GM18907 (cell line): ENCODE measurements around the gene PPL.

ENCODE experiments used
- ATAC-seq: cut with Tn5 transposase; IDR thresholded peaks from one replicate; pipeline ENCODE4 v1.9.1; 2021; ENCODE audit warnings: mild to moderate bottlenecking, moderate library complexity; ENCODE audit not compliant: unreplicated experiment

PPL gene

DNA sequence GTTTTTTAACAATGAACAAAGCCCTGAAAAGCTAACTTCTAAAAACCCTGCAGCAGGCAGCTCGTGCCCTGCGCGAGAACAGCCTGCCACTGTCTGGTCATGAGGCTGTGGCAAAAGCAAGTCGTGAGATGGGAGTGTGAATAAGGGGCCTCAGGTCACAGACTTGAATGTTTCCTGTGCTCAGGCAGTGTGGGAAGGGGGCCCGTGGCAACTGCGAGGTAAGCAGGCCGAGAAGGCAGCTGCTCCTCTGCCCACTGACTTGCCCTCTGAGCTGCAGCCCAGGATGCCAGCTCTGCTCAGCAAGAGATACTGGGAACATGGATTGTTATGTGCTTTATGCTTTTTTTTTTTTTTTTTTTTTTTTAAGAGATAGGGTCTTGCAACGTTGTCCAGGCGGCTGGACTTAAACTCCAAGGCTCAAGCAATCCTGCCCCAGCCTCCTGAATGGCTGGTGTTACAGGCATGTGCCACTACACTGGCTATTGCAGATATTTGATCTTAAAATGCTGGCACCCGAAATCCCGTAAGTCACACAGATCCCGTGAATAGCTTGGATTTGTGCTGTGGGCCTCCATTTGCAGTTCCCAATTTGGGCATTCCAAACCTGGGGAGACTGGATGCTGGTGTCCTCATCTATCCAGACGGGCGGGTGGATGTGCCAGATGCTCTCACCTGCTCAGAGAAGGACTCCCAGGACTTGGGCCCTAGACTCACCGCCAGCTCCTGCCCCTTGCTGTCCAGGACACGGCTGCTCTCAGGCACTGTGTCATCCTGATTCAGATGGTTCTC lies 45.7 kb downstream of the PPL start:
- ATAC-seq = no peak

- no peak for ATAC-seq
These were observed 46.3 kb downstream of the PPL start for GRCh38 chr16:4890686-4891085.

- ATAC-seq = no peak
These were observed 46.9 kb downstream of the PPL start for GRCh38 chr16:4890026-4890425.

DNA sequence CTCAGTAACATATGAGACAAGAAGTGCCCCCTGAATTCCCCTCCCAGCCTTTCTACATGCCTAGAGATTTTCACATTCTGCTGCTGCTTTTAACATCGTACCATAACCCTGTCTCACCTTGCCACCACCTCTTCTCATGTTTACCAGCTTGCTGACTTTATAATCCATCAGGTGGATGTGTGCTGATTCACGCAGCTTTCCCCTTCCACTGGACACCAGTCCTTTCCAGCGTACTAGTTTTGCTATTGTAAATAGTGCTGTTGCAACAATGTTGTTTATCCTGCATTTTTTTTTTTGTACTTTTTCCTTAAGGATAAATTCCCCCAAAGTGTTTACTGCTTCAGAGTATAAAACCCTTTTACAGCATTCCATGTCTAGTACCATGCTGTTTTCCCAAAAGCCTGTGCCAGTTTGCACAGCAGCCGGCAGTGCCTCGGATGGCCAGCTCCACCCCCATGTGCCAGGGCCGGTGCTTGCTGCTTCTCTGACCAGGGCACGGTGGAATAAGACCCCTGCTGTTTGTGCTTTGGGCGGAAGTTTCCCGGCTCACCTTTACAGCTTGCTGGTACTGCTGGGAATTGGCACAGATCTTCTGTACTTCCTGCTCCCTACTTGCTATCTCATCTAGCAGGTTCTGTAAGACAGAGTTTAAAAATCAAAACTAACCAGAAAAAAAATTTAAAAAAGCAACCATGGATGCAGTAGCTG lies 48.4 kb downstream of the PPL start:
- ATAC-seq = no peak

DNA sequence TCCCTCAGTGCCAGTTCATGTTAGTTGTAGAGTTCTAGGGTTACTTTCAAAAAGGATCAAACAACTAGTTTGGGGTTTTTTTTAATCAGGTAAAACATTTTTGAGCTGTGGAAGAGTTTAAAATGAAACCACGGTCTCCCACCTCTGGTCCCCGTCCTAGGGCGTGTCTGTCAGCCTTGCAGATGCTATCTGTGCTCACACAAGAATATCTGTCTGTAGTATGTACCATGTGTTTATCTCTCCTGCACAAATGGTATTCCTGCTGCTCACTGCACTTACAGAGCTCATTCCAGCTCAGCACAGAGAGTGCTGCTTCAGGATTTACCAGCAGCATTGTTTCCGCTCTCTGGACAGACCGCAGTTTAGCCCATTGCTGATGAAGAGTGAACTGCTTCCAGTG lies 50.8 kb downstream of the PPL start:
- ATAC-seq = no peak

DNA sequence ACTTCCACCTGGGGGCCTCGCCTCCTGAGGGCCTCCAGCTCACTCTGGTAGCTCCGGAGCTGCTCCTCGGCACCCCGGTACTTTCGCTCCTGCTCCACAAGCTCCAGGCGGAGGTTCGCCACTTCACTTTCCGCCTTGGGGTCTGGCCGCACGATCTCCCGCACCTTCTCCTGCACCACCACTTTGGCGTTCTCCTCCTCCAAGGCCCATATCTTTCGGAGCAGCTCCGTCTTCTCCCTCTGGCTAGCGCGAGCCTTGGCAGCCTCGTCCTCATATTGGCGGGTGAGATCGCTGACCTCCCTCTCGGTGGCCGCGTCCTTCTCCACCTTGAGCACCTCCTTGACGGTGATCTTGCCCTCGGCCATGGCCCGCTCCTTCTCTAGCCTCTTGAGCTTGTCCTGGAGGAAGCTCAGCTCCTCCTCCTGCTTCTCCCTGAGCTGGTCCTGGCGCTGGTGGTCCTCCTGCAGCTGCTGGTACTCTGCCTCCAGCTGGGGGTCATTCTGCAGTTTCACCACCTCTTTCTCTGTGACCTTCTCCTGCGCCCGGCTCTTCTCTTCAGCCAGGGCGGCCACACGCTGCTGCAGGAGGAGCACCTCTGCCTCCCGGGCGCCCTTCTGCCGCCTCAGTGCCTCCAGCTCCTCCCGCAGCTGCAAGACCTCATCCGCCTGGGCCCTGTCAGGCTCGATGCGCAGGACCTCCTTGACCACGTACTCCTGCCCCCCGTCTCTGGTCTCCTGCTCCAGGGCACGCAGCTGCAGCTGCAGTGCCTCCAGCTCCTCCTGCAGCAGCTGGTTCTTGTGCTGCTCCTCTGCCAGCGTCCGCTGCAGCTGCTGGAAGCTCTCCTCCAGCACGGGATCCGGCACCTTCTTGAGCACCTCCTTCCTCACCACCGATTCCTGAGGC lies 51.7 kb downstream of the PPL start:
- no peak for ATAC-seq

- ATAC-seq = no peak
These were observed 52.7 kb downstream of the PPL start for GRCh38 chr16:4884209-4884608.

DNA sequence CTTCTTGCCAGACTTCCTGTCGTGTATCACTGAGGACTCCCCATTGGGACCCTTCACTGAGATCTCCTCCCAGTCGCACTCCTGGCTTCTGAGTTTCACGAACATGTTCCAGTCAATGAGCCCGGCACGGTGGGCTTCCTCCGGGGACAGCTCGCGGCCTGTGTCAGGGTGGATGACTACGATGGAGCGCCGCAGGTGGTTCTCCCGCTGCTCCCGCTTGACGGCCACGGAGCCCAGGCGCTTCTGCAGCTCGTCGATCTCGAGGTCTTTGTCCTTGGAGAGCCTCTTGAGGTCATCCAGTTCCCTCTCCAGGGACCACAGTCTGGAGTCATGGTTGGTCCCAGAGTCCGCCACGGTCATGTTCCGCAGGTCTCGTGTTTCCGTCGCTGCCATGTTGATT lies 53.4 kb downstream of the PPL start:
- no peak for ATAC-seq

DNA sequence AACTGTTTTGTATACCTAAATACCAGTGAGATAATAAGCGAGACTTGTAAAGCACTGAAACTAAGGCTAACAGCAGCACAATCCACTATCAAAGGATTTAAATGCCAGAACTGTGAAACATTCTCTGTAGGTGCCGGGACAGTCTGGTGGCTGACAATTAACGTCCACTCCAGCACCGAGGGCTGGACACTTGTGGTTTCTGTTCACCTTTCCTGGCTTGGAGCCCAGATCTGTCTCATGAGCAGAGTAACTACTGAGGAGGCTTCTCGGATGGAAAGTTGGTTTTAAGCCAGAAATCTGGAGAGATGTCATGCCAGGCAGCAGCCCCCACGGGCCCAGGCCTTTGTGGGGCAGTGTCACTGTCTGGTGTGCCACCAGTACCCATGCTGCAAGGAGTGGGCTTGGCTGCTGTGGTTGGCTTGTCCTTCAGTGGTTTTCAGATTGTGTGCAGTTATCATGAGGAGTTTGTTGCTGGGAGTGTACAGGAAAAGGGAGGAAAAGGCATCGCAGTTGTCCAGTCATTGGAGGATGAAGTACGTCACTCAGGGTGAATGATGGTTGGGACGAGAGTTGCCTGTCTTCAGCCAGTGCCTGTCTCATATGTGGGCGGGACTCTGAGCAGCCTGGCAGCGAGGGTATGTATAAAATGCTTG lies 54.2 kb downstream of the PPL start:
- no peak for ATAC-seq

GRCh38 chr16:4882000-4882632 lies 54.8 kb downstream of the PPL start:
- no peak for ATAC-seq

- ATAC-seq = no peak
These were observed 56.9 kb downstream of the PPL start for GRCh38 chr16:4880006-4880580.

GRCh38 chr16:4879049-4879448 lies 57.9 kb downstream of the PPL start:
- ATAC-seq = no peak

- ATAC-seq = no peak
These were observed 59.6 kb downstream of the PPL start for GRCh38 chr16:4877380-4877685.

GRCh38 chr16:4876646-4877379 lies 60.1 kb downstream of the PPL start:
- no peak for ATAC-seq

DNA sequence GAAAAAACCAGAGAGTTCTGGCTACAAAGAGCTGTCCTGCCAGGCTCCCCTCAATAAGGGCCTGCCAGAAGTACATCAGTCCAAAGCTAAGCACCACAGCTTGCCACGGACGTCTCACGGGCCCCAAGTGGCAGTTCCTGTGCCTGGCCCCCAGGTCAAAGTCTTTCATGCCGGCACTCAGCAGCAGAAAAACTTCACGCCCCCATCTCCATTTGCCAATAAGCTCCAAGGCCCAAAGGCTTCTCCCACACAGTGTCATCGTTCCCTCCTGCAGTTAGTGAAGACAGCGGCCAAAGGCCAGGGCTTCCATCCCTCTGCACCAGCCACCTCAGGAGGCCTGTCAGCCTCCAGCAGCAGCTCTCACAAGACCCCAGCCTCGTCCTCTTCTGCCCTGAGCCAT lies 62.3 kb downstream of the PPL start:
- ATAC-seq = no peak

DNA sequence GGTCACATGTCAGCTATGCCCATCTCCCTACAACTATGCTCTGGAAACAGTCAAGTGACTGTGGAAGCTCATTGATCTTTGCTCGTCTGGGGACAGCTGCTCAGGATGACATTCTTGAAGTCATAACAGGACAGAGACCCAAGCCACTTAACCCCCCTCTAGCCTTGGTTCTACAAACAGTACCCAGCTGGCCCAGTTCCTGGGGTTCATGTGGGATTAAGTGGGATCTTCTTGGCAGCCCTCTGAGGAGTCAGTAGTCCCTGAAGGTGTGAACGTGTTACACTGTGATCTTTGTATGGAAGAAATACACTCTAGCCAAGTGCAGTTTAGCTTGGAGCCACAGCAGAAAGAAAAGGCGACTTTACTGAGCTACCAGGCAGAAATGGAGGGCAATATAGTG lies 63.9 kb downstream of the PPL start:
- ATAC-seq = no peak

- no peak for ATAC-seq
These were observed 65.9 kb downstream of the PPL start for GRCh38 chr16:4871071-4871470.

DNA sequence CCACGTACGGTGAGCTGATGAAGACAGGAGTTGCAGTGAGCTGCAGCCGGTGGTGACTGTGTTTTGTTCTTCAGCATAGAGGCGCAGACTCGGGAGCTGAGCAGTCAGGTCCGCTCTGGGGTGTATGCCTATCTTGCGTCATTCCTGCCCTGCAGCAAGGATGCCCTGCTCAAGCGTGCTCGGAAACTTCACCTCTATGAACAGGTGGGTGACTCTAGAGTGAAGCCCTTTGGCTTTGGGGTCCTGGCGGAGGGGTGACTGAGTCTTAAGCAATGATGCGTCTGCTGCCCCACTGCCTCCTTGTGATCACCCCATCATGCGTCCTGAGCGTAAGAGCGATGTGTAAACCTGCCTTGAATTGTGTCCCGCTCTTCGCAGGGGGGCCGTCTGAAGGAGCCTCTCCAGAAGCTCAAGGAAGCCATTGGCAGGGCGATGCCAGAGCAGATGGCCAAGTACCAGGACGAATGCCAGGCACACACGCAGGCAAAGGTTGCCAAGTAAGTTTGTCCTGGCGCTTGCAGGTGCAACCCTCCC lies 66.7 kb downstream of the PPL start:
- no peak for ATAC-seq

DNA sequence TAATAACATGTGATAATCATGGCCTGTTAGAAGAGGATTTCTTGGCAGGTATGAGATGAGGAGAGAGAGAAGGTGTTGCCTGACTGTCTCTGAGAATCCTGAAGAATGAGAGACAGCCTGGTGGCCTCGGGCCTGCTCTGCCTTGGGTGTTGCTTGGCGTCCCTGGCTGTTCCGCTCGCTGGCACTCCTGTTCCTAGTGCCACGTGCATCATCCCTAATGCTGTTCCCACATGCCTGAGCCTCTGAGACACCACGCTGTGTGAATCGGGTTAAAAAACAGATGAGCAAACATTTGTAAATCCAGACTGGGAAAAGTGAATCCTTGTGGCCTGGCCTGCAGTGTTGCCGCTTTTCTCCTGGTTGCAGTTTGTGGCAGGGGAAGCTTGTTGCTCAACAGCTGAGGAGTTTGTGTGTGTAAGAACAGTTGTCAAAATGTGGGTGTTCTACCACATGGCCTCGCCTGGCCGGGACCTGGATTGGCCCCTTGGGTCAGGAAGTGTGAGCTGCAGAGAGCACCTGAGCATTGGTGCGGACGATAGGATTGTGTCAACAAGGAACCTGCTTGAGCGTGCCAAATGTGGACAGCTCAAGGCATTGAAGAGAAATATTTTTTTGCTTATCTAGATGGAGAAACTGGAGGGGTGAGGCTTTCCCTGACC lies 67.7 kb downstream of the PPL start:
- no peak for ATAC-seq
